ENCODE measurements around the gene WDR5.
A peak's percentile ranks its signal among the peaks of the same experiment; 100 is the strongest.

Gene WDR5

GRCh38 chr9:134189470-134190231 is 53.8 kb downstream of the WDR5 start:
- DNase-seq = peak; percentile 11
- Histone ChIP-seq H3K36me3 (no peaks in the 10 kb centered on the region), H3K4me3 (ENCODE audit: low read depth, low read length) (no peak overlapping the region), H3K4me1 (peaks cover 13% of the 10 kb centered on the region), H3K27me3 (no peaks in the 10 kb centered on the region), H3K9me3 (no peaks in the 10 kb centered on the region)
- no peak for TF ChIP-seq CTCF (IDR thresholded peaks at IDR 0.05; ENCODE audit: low read depth, low read length)

GRCh38 chr9:134190232-134191121 is 54.6 kb downstream of the WDR5 start:
- TF ChIP-seq CTCF (IDR thresholded peaks at IDR 0.05; ENCODE audit: low read depth, low read length) = no peak
- H3K9me3 ChIP-seq = no peaks in the 10 kb centered on the region
- H3K4me3 ChIP-seq (ENCODE audit: low read depth, low read length) = no peak overlapping the region
- H3K27me3 ChIP-seq = no peaks in the 10 kb centered on the region
- H3K36me3 ChIP-seq = no peaks in the 10 kb centered on the region
- H3K4me1 ChIP-seq = peaks cover 13% of the 10 kb centered on the region
- DNase-seq = peak; percentile 6

GRCh38 chr9:134191455-134192209 is 55.8 kb downstream of the WDR5 start:
- Histone ChIP-seq H3K4me3 (ENCODE audit: low read depth, low read length) (no peak overlapping the region), H3K36me3 (no peaks in the 10 kb centered on the region), H3K27me3 (no peaks in the 10 kb centered on the region), H3K9me3 (no peaks in the 10 kb centered on the region), H3K4me1 (peaks cover 13% of the 10 kb centered on the region)
- no peak for TF ChIP-seq CTCF (IDR thresholded peaks at IDR 0.05; ENCODE audit: low read depth, low read length)
- DNase-seq = peak; percentile 3

DNA sequence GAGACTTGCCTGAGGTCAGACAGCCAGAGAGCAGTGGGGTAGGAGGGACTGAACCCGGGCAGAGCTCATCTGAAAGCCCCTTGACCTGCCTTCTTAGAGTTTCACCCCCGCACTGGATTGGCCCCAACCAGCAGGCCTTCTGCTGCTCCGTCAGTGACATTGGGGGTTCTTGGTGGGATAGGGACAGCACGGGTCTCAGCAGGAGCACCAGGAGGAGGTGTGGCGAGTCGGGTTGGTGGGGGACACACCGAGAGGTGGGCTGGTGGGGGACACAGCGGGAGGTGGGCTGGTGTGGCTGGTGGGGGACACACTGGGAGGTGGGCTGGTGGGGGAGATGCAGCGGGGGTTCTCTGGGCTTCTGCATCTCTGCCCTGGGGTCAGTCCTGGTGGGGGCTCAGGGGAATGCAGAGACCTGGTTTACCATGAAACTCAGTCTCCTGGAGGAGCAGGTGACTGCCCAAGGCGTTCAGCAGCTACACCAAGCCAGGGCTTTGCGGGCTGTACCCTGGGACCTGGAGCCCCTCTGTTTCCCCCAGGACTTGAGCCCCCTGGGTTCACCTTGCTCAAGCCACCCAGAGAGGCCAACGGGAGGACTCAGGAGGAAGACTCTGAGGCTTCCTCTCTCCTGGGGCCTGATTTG is 56.5 kb downstream of the WDR5 start:
- TF ChIP-seq CTCF (IDR thresholded peaks at IDR 0.05; ENCODE audit: low read depth, low read length) = no peak
- H3K9me3 ChIP-seq = no peaks in the 10 kb centered on the region

DNA sequence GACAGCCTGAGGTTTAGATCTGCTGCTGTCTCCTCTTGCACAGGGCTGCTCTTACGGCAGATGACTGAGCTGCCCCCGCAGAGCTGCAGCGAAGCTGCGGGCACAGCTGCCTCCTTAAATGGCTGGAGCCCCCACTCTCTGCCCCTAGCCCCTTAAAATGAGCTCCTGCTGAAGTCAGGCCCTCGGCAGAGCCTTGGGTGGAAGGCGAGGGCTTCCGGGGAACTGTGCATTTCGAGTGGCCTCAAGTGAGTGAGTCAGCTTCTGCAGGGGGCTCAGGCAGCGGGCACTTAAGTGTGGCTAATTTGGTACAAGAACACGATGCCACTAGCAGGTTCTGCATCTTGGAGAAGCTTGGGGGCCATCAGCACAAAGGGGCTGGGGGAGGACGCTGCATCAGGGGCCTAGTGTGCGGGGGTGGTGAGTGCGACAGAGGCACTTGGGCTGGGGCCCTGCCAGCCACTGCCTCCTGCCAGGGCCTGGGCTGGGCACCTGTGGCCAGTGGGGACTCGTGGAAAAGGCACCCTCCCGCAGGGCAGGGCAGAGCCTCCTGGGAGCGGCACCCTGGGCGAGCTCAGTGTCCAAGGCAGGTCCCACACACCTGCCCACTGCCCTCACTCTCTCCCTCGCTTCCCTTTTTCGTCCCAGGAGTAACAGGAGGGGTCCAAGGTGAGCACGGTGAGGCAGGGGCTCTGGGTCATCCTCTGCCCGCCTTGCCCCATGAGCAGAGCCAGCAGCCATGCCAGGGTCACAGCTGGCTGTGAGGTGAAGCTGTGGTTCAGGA is 57.3 kb downstream of the WDR5 start:
- H3K27me3 ChIP-seq = no peaks in the 10 kb centered on the region
- no peaks in the 10 kb centered on the region for H3K36me3 ChIP-seq
- H3K9me3 ChIP-seq = no peaks in the 10 kb centered on the region
- H3K4me3 ChIP-seq (ENCODE audit: low read depth, low read length) = no peak overlapping the region
- no peak for TF ChIP-seq CTCF (IDR thresholded peaks at IDR 0.05; ENCODE audit: low read depth, low read length)
- peak; percentile 3 for DNase-seq
- H3K4me1 ChIP-seq = peaks cover 13% of the 10 kb centered on the region

More for the DNA sequence above, 56.5 kb downstream of the WDR5 start:
- Histone ChIP-seq H3K27me3 (no peaks in the 10 kb centered on the region), H3K36me3 (no peaks in the 10 kb centered on the region), H3K4me1 (peaks cover 13% of the 10 kb centered on the region), H3K4me3 (ENCODE audit: low read depth, low read length) (no peak overlapping the region)
- DNase-seq = peak; percentile 2
